Fibroblast of mammary gland (primary cell): ENCODE data around the gene NUFIP2.

Source experiments
- DNase-seq: peaks from one replicate; pipeline ENCODE4 v3.0.0-alpha.2; 2010; ENCODE audit warnings: low read depth
- H3K4me3 ChIP-seq: 2 replicates; pipeline ENCODE4 v1.5.1; 2011; ENCODE audit warnings: low read depth, mild to moderate bottlenecking, low read length, moderate library complexity; ENCODE audit not compliant: control insufficient read depth
- TF ChIP-seq, protein P1 (sequence below): conservative IDR thresholded peaks from 2 replicates; pipeline ENCODE4 v1.5.1; 2011; ENCODE audit warnings: low read depth, low read length, inconsistent platforms; ENCODE audit not compliant: control insufficient read depth, insufficient read depth

NUFIP2 gene

DNA sequence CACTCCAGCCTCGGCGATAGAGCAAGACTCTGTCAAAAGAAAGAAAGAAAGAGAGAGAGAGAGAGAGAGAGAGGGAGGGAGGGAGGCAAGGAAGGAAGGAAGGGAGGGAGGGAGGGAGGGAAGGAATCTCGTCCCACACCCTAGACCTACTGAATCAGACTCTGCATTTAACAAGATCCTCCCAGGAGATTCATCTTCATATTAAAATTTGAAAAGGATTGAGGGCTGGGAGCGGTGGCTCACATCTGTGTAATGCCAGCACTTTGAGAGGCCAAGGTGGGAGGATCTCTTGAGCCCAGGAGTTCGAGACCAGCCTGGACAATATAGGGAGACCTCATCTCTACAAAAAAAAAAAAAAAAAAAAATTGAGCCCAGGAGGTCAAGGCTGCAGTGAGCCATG, 33.5 kb upstream of the NUFIP2 start:
- H3K4me3 ChIP-seq, result no peak overlapping the region
- TF ChIP-seq, protein P1, sequence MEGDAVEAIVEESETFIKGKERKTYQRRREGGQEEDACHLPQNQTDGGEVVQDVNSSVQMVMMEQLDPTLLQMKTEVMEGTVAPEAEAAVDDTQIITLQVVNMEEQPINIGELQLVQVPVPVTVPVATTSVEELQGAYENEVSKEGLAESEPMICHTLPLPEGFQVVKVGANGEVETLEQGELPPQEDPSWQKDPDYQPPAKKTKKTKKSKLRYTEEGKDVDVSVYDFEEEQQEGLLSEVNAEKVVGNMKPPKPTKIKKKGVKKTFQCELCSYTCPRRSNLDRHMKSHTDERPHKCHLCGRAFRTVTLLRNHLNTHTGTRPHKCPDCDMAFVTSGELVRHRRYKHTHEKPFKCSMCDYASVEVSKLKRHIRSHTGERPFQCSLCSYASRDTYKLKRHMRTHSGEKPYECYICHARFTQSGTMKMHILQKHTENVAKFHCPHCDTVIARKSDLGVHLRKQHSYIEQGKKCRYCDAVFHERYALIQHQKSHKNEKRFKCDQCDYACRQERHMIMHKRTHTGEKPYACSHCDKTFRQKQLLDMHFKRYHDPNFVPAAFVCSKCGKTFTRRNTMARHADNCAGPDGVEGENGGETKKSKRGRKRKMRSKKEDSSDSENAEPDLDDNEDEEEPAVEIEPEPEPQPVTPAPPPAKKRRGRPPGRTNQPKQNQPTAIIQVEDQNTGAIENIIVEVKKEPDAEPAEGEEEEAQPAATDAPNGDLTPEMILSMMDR, result no peak
- no peak for DNase-seq

DNA sequence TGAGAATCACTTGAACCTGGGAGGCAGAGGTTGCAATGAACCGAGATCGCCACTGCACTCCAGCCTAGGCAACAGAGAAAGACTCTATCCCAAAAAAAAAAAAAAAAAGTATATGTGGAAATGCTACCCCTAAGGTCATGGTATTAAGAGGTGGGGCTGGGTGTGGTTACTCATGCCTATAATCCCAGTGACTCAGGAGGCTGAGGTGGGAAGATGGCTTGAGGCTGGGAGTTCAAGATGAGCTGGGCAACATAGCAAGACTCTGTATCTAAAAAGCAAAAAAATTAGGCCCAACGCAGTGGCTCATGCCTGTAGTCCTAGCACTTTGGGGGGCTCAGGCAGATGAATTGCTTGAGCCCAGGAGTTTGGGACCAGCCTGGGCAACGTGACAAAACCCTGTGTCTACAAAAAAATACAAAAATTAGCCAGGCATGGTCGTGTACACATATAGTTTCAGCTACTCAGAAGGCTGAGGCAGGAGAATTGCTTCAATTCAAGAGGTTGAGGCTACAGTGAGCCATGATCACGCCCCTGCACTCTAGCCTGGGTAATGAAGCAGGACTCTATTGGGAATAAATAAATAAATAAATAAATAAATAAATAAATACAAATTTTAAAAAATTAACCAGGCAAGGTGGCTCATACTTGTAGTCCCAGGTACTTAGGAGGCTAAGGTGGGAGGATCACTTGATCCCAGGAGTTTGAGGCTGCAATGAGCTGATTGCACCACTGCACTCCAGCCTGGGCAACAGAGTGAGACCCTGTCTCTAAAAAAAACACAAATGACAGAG, 32.3 kb upstream of the NUFIP2 start:
- DNase-seq, result no peak
- no peak overlapping the region for H3K4me3 ChIP-seq
- TF ChIP-seq, protein P1, result no peak

GRCh38 chr17:29322363-29322762, 28.4 kb upstream of the NUFIP2 start:
- no peak overlapping the region for H3K4me3 ChIP-seq
- TF ChIP-seq, protein P1, result no peak
- no peak for DNase-seq

DNA sequence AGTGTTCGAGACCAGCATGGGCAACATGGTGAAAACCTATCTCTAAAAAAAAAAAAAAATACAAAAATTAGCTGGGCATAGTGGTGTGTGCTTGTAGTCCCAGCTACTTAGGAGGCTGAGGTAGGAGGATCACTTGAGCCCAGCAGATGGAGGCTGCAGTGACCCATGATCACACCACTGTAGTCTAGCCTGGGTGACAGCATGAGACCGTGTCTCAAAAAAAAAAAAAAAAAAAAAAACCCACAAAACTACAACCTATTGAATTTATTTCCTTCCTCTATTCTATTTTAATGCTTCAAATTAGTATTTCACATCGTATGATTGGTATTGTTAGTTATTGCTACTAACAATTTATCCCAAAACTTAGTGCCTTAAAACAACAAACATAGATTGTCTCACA, 9.4 kb upstream of the NUFIP2 start:
- no peak for DNase-seq
- TF ChIP-seq, protein P1, result no peak
- H3K4me3 ChIP-seq, result no peak overlapping the region

DNA sequence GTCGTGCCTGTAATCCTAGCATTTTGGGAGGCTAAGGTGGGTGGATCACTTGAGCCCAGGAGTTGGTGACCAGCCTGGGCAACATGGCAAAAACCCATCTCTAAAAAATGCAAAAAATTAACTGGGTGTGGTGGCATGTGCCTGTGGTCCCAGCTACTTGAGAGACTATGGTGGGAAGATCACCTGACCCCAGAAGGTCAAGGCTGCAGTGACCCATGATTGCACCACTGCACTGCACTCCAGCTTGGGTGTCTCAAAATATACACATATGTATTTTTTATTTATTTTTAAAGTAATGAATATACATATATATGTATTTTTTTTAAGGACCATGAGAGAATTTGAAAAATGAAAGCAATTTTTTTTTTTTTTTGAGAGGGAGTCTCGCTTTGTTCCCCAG, 5.1 kb upstream of the NUFIP2 start:
- no peak overlapping the region for H3K4me3 ChIP-seq
- TF ChIP-seq, protein P1, result no peak

GRCh38 chr17:29295420-29295819, 1.5 kb upstream of the NUFIP2 start:
- H3K4me3 ChIP-seq, result no peak overlapping the region
- TF ChIP-seq, protein P1, result no peak
- no peak for DNase-seq

More for the DNA sequence above, 5.1 kb upstream of the NUFIP2 start:
- no peak for DNase-seq
